GM12878 (cell line): ENCODE measurements around the gene SPRING1. TPM values are rescaled to one million over a fixed set of nuclear protein-coding genes. Genes with fewer than 3 reads are reported as not detected.

Experiments used
- ATAC-seq: fragments of 200-7000 bp; cut with Tn5 transposase; 3 replicates; pipeline ENCODE4 v1.9.1; 2020; ENCODE audit warnings: mild to moderate bottlenecking, moderate library complexity
- BruUV-seq: library from RNA; stranded (reverse); fragments of 400-500 nt; replicated peaks from 2 replicates; lab custom pipeline; 2021; lab: Mats Ljungman, UMichigan
- CTCF ChIA-PET: fragments of 300-600 bp; sonication (Branson Sonifier 250); formaldehyde crosslinking; extraction: SDS; loops from one replicate; lab custom pipeline; 2021; ENCODE audit warnings: inconsistent platforms; lab: Yijun Ruan, JAX
- POLR2A ChIA-PET: fragments of 350-600 bp; formaldehyde crosslinking; extraction: SDS; loops from one replicate; lab custom pipeline; 2021; ENCODE audit warnings: inconsistent platforms; lab: Charles Lee
- RAD21 ChIA-PET: fragments of 300-600 bp; sonication (Branson Sonifier 250); formaldehyde crosslinking; loops from one replicate; lab custom pipeline; 2023; ENCODE audit warnings: antibody characterized with exemption; ENCODE audit not compliant: unreplicated experiment; lab: Charles Lee
- SMC1A ChIA-PET: fragments of 300-600 bp; sonication (Branson Sonifier 250); formaldehyde crosslinking; loops from one replicate; lab custom pipeline; 2023; ENCODE audit not compliant: unreplicated experiment, uncharacterized antibody; lab: Charles Lee
- DNase-seq: peaks from one replicate; pipeline ENCODE4 v3.0.0-alpha.2; 2011; ENCODE audit warnings: low read depth, low spot score
- FAIRE-seq: peaks from 3 replicates; lab custom pipeline; 2011; peaks lifted over from hg19 to GRCh38; lab: Jason Lieb, UNC
- H2AFZ ChIP-seq: 2 replicates; pipeline ENCODE4 v1.6.0; 2011; ENCODE audit warnings: low read depth, low read length, control low read depth; ENCODE audit not compliant: control insufficient read depth
- H3K27ac ChIP-seq: 2 replicates; pipeline ENCODE4 v1.5.1; 2011; ENCODE audit warnings: control low read depth; ENCODE audit not compliant: control insufficient read depth, insufficient read depth
- H3K27me3 ChIP-seq, 2 experiments: replicated peaks in 1 of 2; 2 replicates each; pipeline versions ENCODE4 v1.6.0 to v1.6.1; 2011; ENCODE audit warnings: low read length in 1 of 2; ENCODE audit not compliant: control insufficient read depth in 2 of 2, insufficient read depth in 2 of 2
- H3K36me3 ChIP-seq, 2 experiments: 2 replicates each; pipeline ENCODE4 v1.5.1; 2011; ENCODE audit warnings: low read length in 1 of 2; ENCODE audit not compliant: control insufficient read depth in 2 of 2, insufficient read depth in 2 of 2
- H3K4me1 ChIP-seq: 2 replicates; pipeline ENCODE4 v1.6.1; 2011; ENCODE audit warnings: mild to moderate bottlenecking, low read length, moderate library complexity, mixed read lengths; ENCODE audit not compliant: control insufficient read depth, insufficient read depth
- H3K4me2 ChIP-seq: 2 replicates; pipeline ENCODE4 v1.6.0; 2011; ENCODE audit warnings: control low read depth; ENCODE audit not compliant: control insufficient read depth, insufficient read depth
- H3K4me3 ChIP-seq: fragments of 200-600 bp; sonication (generic); 2 replicates; pipeline ENCODE4 v1.5.1; 2016
- H3K79me2 ChIP-seq: 2 replicates; pipeline ENCODE4 v1.6.0; 2011; ENCODE audit warnings: low read length; ENCODE audit not compliant: control insufficient read depth, insufficient read depth
- H3K9ac ChIP-seq: 2 replicates; pipeline ENCODE4 v1.8.0; 2011; ENCODE audit warnings: low read length, control low read depth, mixed read lengths; ENCODE audit not compliant: control insufficient read depth, insufficient read depth
- H3K9me3 ChIP-seq: replicated peaks from 3 replicates; pipeline ENCODE4 v1.5.1; 2011; ENCODE audit warnings: mild to moderate bottlenecking, low read length; ENCODE audit not compliant: control insufficient read depth, insufficient read depth
- H4K20me1 ChIP-seq: 2 replicates; pipeline ENCODE4 v1.6.0; 2011; ENCODE audit not compliant: control insufficient read depth, insufficient read depth
- CHD4 ChIP-seq: fragments of 200-600 bp; sonication (generic); IDR thresholded peaks from 2 replicates; pipeline ENCODE4 v1.6.1; 2016; ENCODE audit warnings: mild to moderate bottlenecking
- DPF2 ChIP-seq: fragments of 450-650 bp; IDR thresholded peaks from 2 replicates; pipeline ENCODE4 v1.6.1; 2017; ENCODE audit warnings: mild to moderate bottlenecking
- E2F8 ChIP-seq: fragments of 450-650 bp; IDR thresholded peaks from 2 replicates; pipeline ENCODE4 v1.6.1; 2018; ENCODE audit warnings: mild to moderate bottlenecking, low read depth, moderate library complexity; ENCODE audit not compliant: partially characterized antibody
- E4F1 ChIP-seq: fragments of 450-650 bp; IDR thresholded peaks from 2 replicates; pipeline ENCODE4 v1.6.1; 2018; ENCODE audit warnings: borderline replicate concordance, mild to moderate bottlenecking; ENCODE audit not compliant: partially characterized antibody
- IRF4 ChIP-seq: IDR thresholded peaks from 2 replicates; pipeline ENCODE4 v1.6.1; 2011; ENCODE audit warnings: low read depth, low read length
- MEF2A ChIP-seq: IDR thresholded peaks from 2 replicates; pipeline ENCODE4 v1.6.1; 2011; ENCODE audit warnings: low read depth, mild to moderate bottlenecking, low read length, moderate library complexity; ENCODE audit not compliant: insufficient read depth
- NR2C1 ChIP-seq: fragments of 450-650 bp; IDR thresholded peaks from 2 replicates; pipeline ENCODE4 v1.6.1; 2017; ENCODE audit warnings: antibody characterized with exemption, mild to moderate bottlenecking, moderate library complexity
- PAX5 ChIP-seq: IDR thresholded peaks from 2 replicates; pipeline ENCODE4 v1.6.1; 2011; ENCODE audit warnings: low read depth, low read length, borderline replicate concordance
- POLR2AphosphoS2 ChIP-seq: IDR thresholded peaks from 2 replicates; pipeline ENCODE4 v1.6.1; 2011; ENCODE audit warnings: low read depth, mild to moderate bottlenecking, low read length, improper control_type of control experiment, moderate library complexity
- RELA ChIP-seq: fragments of 450-650 bp; IDR thresholded peaks from 2 replicates; pipeline ENCODE4 v1.8.0; 2014; ENCODE audit warnings: borderline replicate concordance; ENCODE audit not compliant: partially characterized antibody
- YY1 ChIP-seq: IDR thresholded peaks from 2 replicates; pipeline ENCODE4 v1.6.1; 2011; ENCODE audit warnings: low read depth, mild to moderate bottlenecking, low read length
- WGBS: methylation state at CpG from one replicate; pipeline ENCODE4 v1.1.6; 2016; ENCODE audit warnings: low lambda C conversion rate; ENCODE audit not compliant: insufficient replicate concordance, insufficient coverage; ENCODE audit errors: missing lambda C conversion rate; 5-methylcytosine and 5-hydroxymethylcytosine counted together
- in situ Hi-C: fragments of 300-500 bp; cut with MboI; formaldehyde crosslinking; loops from 9 replicates; pipeline ENCODE4 v1.14.3; 2018; ENCODE audit warnings: mixed read lengths
- intact Hi-C: fragments of 100-400 bp; cut with micrococcal nuclease; formaldehyde crosslinking; loops from one replicate; pipeline ENCODE4 v1.14.2; 2022; ENCODE audit not compliant: unreplicated experiment
- polyA plus RNA-seq, 11 experiments: library from polyadenylated mRNA; depleted of rRNA in 4 of 11; unstranded in 6 of 11; stranded (reverse) in 5 of 11; fragments of >200 nt; fragmentation: Nextera tagmentation in 4 of 11; fragmentation: Illumina TruSeq in 1 of 11; extraction: Ambion mirVana in 4 of 11; extraction: Trizol in 1 of 11; gene quantifications; 1 replicate in 1 of 11; 2 replicates in 10 of 11; pipeline versions ENCODE4 v1.2.1 to v1.2.3, GENCODE V29; 2011 to 2016; ENCODE audit warnings: inconsistent platforms in 2 of 11, missing spikeins in 2 of 11, low read depth in 1 of 11
- total RNA-seq, 4 experiments: library from RNA; depleted of rRNA in 3 of 4; stranded (reverse); fragments of >200 nt in 3 of 4; fragmentation: Illumina TruSeq in 1 of 4; extraction: Trizol in 1 of 4; gene quantifications; 2 replicates each; pipeline versions ENCODE4 v1.2.1 to v1.2.3, GENCODE V29; 2013 to 2021

Gene SPRING1
- total and polyA plus RNA-seq, 10 of the 15 experiments (the other 5 are each of a cell fraction or from before 2014, with no cell fraction given) = 2.5 to 25.7 (median 14.3) TPM

- ATAC-seq (no peak), DNase-seq (no peak), FAIRE-seq (no peak)
- no peaks in the 10 kb centered on the region for H3K27me3 ChIP-seq
- ChIA-PET POLR2A (no interaction called here), CTCF (interaction anchor here (0.6 to 1.3 kb wide), 3 partner anchors 8 to 568 kb away, joined by 3 to 4 read pairs (median 3); no protein-coding TSS in a partner anchor), SMC1A (interaction anchor here (1.3 to 1.6 kb wide), 2 partner anchors 8 to 14 kb away, joined by 3 to 4 read pairs; no protein-coding TSS in a partner anchor), RAD21 (no interaction called here)
- peaks cover 7 to 11% of the 10 kb centered on the region in 2 experiments for H3K36me3 ChIP-seq
- H3K27ac ChIP-seq = no peak overlapping the region
- BruUV-seq = no TSS peak
- H3K9me3 ChIP-seq = no peaks in the 10 kb centered on the region
- no peaks in the 10 kb centered on the region for H3K79me2 ChIP-seq
- no peak overlapping the region for H3K9ac ChIP-seq
- TF ChIP-seq POLR2AphosphoS2 (no peak), IRF4 (no peak), YY1 (no peak), MEF2A (no peak), NR2C1 (no peak), DPF2 (no peak), CHD4 (no peak), PAX5 (no peak), E4F1 (no peak), E2F8 (no peak), RELA (no peak)
- H3K4me1 ChIP-seq = no peaks in the 10 kb centered on the region
- WGBS = 95% methylated on average over 27 of the region's 27 CpGs
- H3K4me2 ChIP-seq = no peak overlapping the region
- in situ Hi-C loops = no loop called here
- H4K20me1 ChIP-seq = no peaks in the 10 kb centered on the region
- intact Hi-C loops = no loop called here
- H3K4me3 ChIP-seq = no peak overlapping the region
- no peak overlapping the region for H2AFZ ChIP-seq
Measured at GRCh38 chr12:116717466-116718437, 20.1 kb downstream of the SPRING1 start.
